ENCODE measurements around the gene COA8. TPM values are rescaled to one million over a fixed set of nuclear protein-coding genes. Genes with fewer than 3 reads are reported as not detected.

The COA8 gene
- polyA plus RNA-seq, 3 donors, result 13.2 to 58.1 (median 52.3) TPM

GRCh38 chr14:103581954-103582703, 19.4 kb downstream of the COA8 start:
- Mint-ChIP-seq H3K4me3 (no peak overlapping the region), H3K27ac (peak overlapping the region in 1 of 7 donors; percentile 71), H3K27me3 (ENCODE audit: low read depth in 3 of 3) (no peaks in the 10 kb centered on the region), H3K4me1 (no peaks in the 10 kb centered on the region), H3K9me3 (no peaks in the 10 kb centered on the region), H3K36me3 (peaks cover 39 to 56% of the 10 kb centered on the region in 2 donors)
- intact Hi-C loops (cut with micrococcal nuclease), result no loop called here
- H3K27ac ChIP-seq (ENCODE audit: low read depth in 1 of 2, low read length in 2 of 2), result no peak overlapping the region
- no peaks in the 10 kb centered on the region for H3K9me3 ChIP-seq (replicated peaks in 1 of 2; ENCODE audit: control insufficient read depth in 1 of 2, insufficient read depth in 1 of 2, low read length in 2 of 2)
- H2AFZ ChIP-seq (ENCODE audit: insufficient read depth, low read depth, low read length, poor library complexity, severe bottlenecking), result no peak overlapping the region
- no peaks in the 10 kb centered on the region for H3K27me3 ChIP-seq (ENCODE audit: control insufficient read depth in 2 of 2, insufficient read depth in 2 of 2, low read length in 2 of 2)
- peaks cover 10% of the 10 kb centered on the region for H4K20me1 ChIP-seq (ENCODE audit: insufficient read depth, low read length)
- no peak overlapping the region for H3K9ac ChIP-seq (ENCODE audit: insufficient read depth, low read length, poor library complexity, severe bottlenecking)
- H3K4me2 ChIP-seq (replicated peaks; ENCODE audit: extremely low read depth, low read length, poor library complexity, severe bottlenecking), result no peak overlapping the region
- H3K36me3 ChIP-seq (replicated peaks in 1 of 2; ENCODE audit: control insufficient read depth in 1 of 2, insufficient read depth in 2 of 2, low read length in 2 of 2), result peaks cover 27 to 36% of the 10 kb centered on the region in 2 donors
- 92% methylated on average over 21 of the region's 26 CpGs for WGBS (ENCODE audit: insufficient coverage)
- H3K79me2 ChIP-seq (ENCODE audit: insufficient read depth, low read length), result no peaks in the 10 kb centered on the region
- no peaks in the 10 kb centered on the region for H3K4me1 ChIP-seq (ENCODE audit: control insufficient read depth in 1 of 2, insufficient read depth in 2 of 2, low read length in 2 of 2)
- TF ChIP-seq CTCF (IDR thresholded peaks at IDR 0.05), result no peak
- no peak overlapping the region for H3K4me3 ChIP-seq (replicated peaks in 1 of 3; ENCODE audit: low read depth in 2 of 3, low read length in 3 of 3)
- no peak for DNase-seq

GRCh38 chr14:103584326-103584915, 21.7 kb downstream of the COA8 start:
- H3K27me3 ChIP-seq (ENCODE audit: control insufficient read depth in 2 of 2, insufficient read depth in 2 of 2, low read length in 2 of 2), result no peaks in the 10 kb centered on the region
- no peak overlapping the region for H3K4me3 Mint-ChIP-seq
- no peaks in the 10 kb centered on the region for H3K27me3 Mint-ChIP-seq (ENCODE audit: low read depth in 3 of 3)
- H4K20me1 ChIP-seq (ENCODE audit: insufficient read depth, low read length), result peaks cover 10% of the 10 kb centered on the region
- no peak for TF ChIP-seq CTCF (IDR thresholded peaks at IDR 0.05)
- H3K4me1 Mint-ChIP-seq, result no peaks in the 10 kb centered on the region
- no peak overlapping the region for H3K9ac ChIP-seq (ENCODE audit: insufficient read depth, low read length, poor library complexity, severe bottlenecking)
- intact Hi-C loops (cut with micrococcal nuclease), result no loop called here
- H3K27ac Mint-ChIP-seq, result no peak overlapping the region
- no peak for DNase-seq
- H2AFZ ChIP-seq (ENCODE audit: insufficient read depth, low read depth, low read length, poor library complexity, severe bottlenecking), result no peak overlapping the region
- WGBS (ENCODE audit: insufficient coverage), result 100% methylated on average over 7 of the region's 11 CpGs
- no peak overlapping the region for H3K27ac ChIP-seq (ENCODE audit: low read depth in 1 of 2, low read length in 2 of 2)
- no peaks in the 10 kb centered on the region for H3K9me3 Mint-ChIP-seq
- H3K4me2 ChIP-seq (replicated peaks; ENCODE audit: extremely low read depth, low read length, poor library complexity, severe bottlenecking), result no peak overlapping the region
- no peak overlapping the region for H3K4me3 ChIP-seq (replicated peaks in 1 of 3; ENCODE audit: low read depth in 2 of 3, low read length in 3 of 3)
- no peaks in the 10 kb centered on the region for H3K79me2 ChIP-seq (ENCODE audit: insufficient read depth, low read length)
- no peaks in the 10 kb centered on the region for H3K4me1 ChIP-seq (ENCODE audit: control insufficient read depth in 1 of 2, insufficient read depth in 2 of 2, low read length in 2 of 2)
- H3K36me3 Mint-ChIP-seq, result peaks cover 31 to 57% of the 10 kb centered on the region in 2 donors
- no peaks in the 10 kb centered on the region for H3K9me3 ChIP-seq (replicated peaks in 1 of 2; ENCODE audit: control insufficient read depth in 1 of 2, insufficient read depth in 1 of 2, low read length in 2 of 2)
- peaks cover 16 to 33% of the 10 kb centered on the region in 2 donors for H3K36me3 ChIP-seq (replicated peaks in 1 of 2; ENCODE audit: control insufficient read depth in 1 of 2, insufficient read depth in 2 of 2, low read length in 2 of 2)
